SU-DHL-6 (cell line): ENCODE data around the gene DLX4.

Experiments
- H2AFZ ChIP-seq: fragments of 200-600 bp; sonication (generic); 2 replicates; pipeline ENCODE4 v1.6.1; 2014; ENCODE audit warnings: low read depth, mild to moderate bottlenecking, moderate library complexity, mixed read lengths, antibody characterized with exemption, low read length; ENCODE audit not compliant: severe bottlenecking
- H3F3A ChIP-seq: fragments of 200-600 bp; shearing (Covaris generic); 2 replicates; pipeline ENCODE4 v1.6.0; 2016; ENCODE audit warnings: antibody characterized with exemption, mild to moderate bottlenecking; ENCODE audit not compliant: insufficient read depth
- H3K27ac ChIP-seq: fragments of 200-600 bp; sonication (generic); 2 replicates; pipeline ENCODE4 v1.5.1; 2016; ENCODE audit warnings: low read depth, mild to moderate bottlenecking, low read length, moderate library complexity, mixed read lengths
- H3K27me3 ChIP-seq: fragments of 200-600 bp; sonication (generic), shearing (Covaris generic); 2 replicates; pipeline ENCODE4 v1.6.0; 2014; ENCODE audit warnings: mild to moderate bottlenecking, low read length
- H3K36me3 ChIP-seq: fragments of 200-600 bp; sonication (generic); 2 replicates; pipeline ENCODE4 v1.6.1; 2014; ENCODE audit warnings: mild to moderate bottlenecking, low read length, mixed read lengths
- H3K4me2 ChIP-seq: fragments of 300-600, 200-600 bp; shearing (Covaris generic), sonication (generic); 2 replicates; pipeline ENCODE4 v1.6.0; 2014; ENCODE audit warnings: low read length, low read depth, mild to moderate bottlenecking; ENCODE audit not compliant: poor library complexity, severe bottlenecking
- H3K4me3 ChIP-seq: fragments of 200-600 bp; sonication (generic); 2 replicates; pipeline ENCODE4 v1.5.1; 2014; ENCODE audit warnings: antibody characterized with exemption, low read length, mild to moderate bottlenecking, mixed read lengths; ENCODE audit not compliant: insufficient read depth, poor library complexity, severe bottlenecking
- H3K79me2 ChIP-seq: fragments of 200-600 bp; sonication (generic); 2 replicates; pipeline ENCODE4 v1.6.1; 2014; ENCODE audit warnings: mild to moderate bottlenecking, low read length, moderate library complexity; ENCODE audit not compliant: insufficient read depth
- H3K9ac ChIP-seq: fragments of 200-600 bp; sonication (generic); 2 replicates; pipeline ENCODE4 v1.7.0; 2014; ENCODE audit warnings: mild to moderate bottlenecking, low read length
- H3K9me2 ChIP-seq: fragments of 200-600 bp; sonication (generic); replicated peaks from 2 replicates; pipeline ENCODE4 v1.6.1; 2014; ENCODE audit warnings: low read length; ENCODE audit not compliant: insufficient read depth
- H3K9me3 ChIP-seq: fragments of 200-600 bp; sonication (generic); 2 replicates; pipeline ENCODE4 v1.6.1; 2014; ENCODE audit warnings: low read length, mixed read lengths; ENCODE audit not compliant: insufficient read depth
- H4K20me1 ChIP-seq: fragments of 200-600 bp; sonication (generic); 2 replicates; pipeline ENCODE4 v1.6.1; 2014; ENCODE audit warnings: low read depth, mild to moderate bottlenecking, antibody characterized with exemption, low read length, moderate library complexity, mixed read lengths
- EZH2phosphoT487 ChIP-seq: fragments of 200-600 bp; sonication (generic), shearing (Covaris generic); conservative IDR thresholded peaks from 2 replicates; pipeline ENCODE4 v1.6.1; 2018; ENCODE audit warnings: mild to moderate bottlenecking, antibody characterized with exemption, low read length, moderate library complexity, mixed read lengths
- TF ChIP-seq, protein P1 (sequence below): fragments of 200-600 bp; sonication (generic); IDR thresholded peaks from one replicate; pipeline ENCODE4 v1.5.1; 2017; ENCODE audit warnings: antibody characterized with exemption, mild to moderate bottlenecking, low read length, moderate library complexity; ENCODE audit not compliant: insufficient read depth, poor library complexity, severe bottlenecking

Gene DLX4

DNA sequence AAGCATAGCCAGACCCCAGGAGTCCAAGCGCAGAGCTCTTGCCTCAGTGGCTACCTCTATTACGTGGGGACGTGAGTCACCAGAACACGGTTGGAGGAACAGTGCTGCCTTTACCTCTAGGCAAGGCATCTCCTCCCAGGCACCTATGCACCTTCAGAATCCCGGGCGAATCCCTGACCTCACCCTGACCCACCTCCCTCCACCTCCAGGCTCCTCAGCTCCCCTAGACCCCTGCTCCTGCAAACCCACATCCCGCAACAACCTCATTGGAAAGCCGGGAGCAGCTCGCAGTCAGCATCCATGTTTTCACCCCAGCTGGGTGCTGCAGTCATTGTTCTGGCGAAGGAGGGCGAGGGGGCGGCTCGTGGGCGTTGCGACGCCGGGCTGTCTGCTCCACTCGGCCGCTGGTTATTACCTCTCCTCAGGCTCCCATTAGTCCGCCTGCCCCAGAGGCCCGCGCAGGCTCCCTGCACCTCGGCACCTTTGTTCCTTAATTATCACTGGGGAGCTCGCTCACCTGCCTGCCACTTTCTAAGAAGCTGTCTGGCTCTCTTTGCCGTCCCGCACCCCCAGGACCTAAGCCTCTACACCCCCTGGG is 24.6 kb upstream of the DLX4 start:
- no peak overlapping the region for H3K4me2 ChIP-seq
- H3K27me3 ChIP-seq: no peaks in the 10 kb centered on the region
- no peaks in the 10 kb centered on the region for H3K36me3 ChIP-seq
- H3K9me3 ChIP-seq: no peaks in the 10 kb centered on the region
- no peak overlapping the region for H2AFZ ChIP-seq
- TF ChIP-seq, protein P1, sequence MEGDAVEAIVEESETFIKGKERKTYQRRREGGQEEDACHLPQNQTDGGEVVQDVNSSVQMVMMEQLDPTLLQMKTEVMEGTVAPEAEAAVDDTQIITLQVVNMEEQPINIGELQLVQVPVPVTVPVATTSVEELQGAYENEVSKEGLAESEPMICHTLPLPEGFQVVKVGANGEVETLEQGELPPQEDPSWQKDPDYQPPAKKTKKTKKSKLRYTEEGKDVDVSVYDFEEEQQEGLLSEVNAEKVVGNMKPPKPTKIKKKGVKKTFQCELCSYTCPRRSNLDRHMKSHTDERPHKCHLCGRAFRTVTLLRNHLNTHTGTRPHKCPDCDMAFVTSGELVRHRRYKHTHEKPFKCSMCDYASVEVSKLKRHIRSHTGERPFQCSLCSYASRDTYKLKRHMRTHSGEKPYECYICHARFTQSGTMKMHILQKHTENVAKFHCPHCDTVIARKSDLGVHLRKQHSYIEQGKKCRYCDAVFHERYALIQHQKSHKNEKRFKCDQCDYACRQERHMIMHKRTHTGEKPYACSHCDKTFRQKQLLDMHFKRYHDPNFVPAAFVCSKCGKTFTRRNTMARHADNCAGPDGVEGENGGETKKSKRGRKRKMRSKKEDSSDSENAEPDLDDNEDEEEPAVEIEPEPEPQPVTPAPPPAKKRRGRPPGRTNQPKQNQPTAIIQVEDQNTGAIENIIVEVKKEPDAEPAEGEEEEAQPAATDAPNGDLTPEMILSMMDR: no peak
- no peaks in the 10 kb centered on the region for H3K79me2 ChIP-seq
- no peaks in the 10 kb centered on the region for H4K20me1 ChIP-seq
- no peaks in the 10 kb centered on the region for H3K9me2 ChIP-seq
- H3F3A ChIP-seq: no peaks in the 10 kb centered on the region
- H3K4me3 ChIP-seq: no peak overlapping the region
- no peak overlapping the region for H3K27ac ChIP-seq
- no peak overlapping the region for H3K9ac ChIP-seq

DNA sequence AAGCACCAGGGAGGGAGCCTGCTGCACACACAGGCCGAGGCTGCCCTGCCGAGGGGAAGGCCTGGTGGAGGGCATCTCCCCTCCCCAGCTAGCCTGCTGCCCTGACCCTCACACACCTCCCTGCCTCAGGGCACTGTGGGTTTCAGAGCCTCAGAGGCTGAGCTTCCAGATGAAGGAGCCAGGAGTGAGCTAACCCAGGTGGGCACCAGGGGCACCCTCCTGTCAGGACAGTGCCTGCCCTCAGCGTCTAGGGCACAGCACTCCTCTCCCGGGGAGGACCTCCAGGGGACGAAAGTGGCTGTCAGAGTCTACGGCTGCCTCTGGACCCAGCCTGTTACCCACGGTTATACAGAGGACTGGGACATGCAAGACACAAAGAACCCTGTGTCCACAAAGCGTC is 22.8 kb upstream of the DLX4 start:
- H3K4me3 ChIP-seq: no peak overlapping the region
- H3K9ac ChIP-seq: no peak overlapping the region
- TF ChIP-seq EZH2phosphoT487: no peak
- TF ChIP-seq, protein P1: no peak
- no peaks in the 10 kb centered on the region for H3K79me2 ChIP-seq
- H4K20me1 ChIP-seq: no peaks in the 10 kb centered on the region
- H3F3A ChIP-seq: no peaks in the 10 kb centered on the region
- no peaks in the 10 kb centered on the region for H3K36me3 ChIP-seq
- H2AFZ ChIP-seq: no peak overlapping the region
- H3K27ac ChIP-seq: no peak overlapping the region
- H3K9me3 ChIP-seq: no peaks in the 10 kb centered on the region
- H3K27me3 ChIP-seq: no peaks in the 10 kb centered on the region
- H3K9me2 ChIP-seq: no peaks in the 10 kb centered on the region
- H3K4me2 ChIP-seq: no peak overlapping the region

DNA sequence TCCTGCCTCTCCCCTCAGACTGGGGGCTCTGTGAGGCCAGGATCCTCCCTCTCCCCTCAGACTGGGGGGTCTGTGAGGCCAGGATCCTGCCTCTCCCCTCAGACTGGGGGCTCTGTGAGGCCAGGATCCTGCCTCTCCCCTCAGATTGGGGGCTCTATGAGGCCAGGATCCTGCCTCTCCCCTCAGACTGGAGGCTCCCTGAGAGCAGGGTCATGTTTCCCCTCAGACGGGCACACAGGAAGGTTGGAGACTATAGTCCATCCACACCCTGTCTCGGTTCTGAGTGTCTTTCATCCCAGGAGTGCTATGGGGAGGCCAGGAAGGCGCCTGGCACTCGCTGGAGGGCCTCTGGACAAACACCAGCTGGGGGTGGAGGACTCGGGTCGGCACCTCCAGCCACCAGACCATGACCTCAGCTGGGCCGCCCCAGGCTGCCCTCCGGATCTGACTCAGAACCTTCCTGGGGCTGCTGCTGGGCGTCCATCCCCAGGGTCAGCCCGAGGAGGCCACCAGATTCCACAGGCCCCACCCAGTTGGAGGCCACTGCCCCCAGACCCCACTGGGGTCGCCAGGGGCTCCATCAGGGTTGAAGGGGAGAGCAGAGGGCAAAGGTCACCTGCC is 21.9 kb upstream of the DLX4 start:
- no peak overlapping the region for H3K9ac ChIP-seq
- H3K27ac ChIP-seq: no peak overlapping the region
- H3K4me3 ChIP-seq: no peak overlapping the region
- no peak overlapping the region for H2AFZ ChIP-seq
- no peak for TF ChIP-seq EZH2phosphoT487
- TF ChIP-seq, protein P1: no peak
- H3K4me2 ChIP-seq: no peak overlapping the region
- no peaks in the 10 kb centered on the region for H3K79me2 ChIP-seq
- no peaks in the 10 kb centered on the region for H3K36me3 ChIP-seq
- H3K9me2 ChIP-seq: no peaks in the 10 kb centered on the region
- no peaks in the 10 kb centered on the region for H4K20me1 ChIP-seq
- H3K27me3 ChIP-seq: no peaks in the 10 kb centered on the region
- H3K9me3 ChIP-seq: no peaks in the 10 kb centered on the region
- H3F3A ChIP-seq: no peaks in the 10 kb centered on the region
